Measurements from ENCODE around the gene SPTBN1.

Gene SPTBN1

DNA sequence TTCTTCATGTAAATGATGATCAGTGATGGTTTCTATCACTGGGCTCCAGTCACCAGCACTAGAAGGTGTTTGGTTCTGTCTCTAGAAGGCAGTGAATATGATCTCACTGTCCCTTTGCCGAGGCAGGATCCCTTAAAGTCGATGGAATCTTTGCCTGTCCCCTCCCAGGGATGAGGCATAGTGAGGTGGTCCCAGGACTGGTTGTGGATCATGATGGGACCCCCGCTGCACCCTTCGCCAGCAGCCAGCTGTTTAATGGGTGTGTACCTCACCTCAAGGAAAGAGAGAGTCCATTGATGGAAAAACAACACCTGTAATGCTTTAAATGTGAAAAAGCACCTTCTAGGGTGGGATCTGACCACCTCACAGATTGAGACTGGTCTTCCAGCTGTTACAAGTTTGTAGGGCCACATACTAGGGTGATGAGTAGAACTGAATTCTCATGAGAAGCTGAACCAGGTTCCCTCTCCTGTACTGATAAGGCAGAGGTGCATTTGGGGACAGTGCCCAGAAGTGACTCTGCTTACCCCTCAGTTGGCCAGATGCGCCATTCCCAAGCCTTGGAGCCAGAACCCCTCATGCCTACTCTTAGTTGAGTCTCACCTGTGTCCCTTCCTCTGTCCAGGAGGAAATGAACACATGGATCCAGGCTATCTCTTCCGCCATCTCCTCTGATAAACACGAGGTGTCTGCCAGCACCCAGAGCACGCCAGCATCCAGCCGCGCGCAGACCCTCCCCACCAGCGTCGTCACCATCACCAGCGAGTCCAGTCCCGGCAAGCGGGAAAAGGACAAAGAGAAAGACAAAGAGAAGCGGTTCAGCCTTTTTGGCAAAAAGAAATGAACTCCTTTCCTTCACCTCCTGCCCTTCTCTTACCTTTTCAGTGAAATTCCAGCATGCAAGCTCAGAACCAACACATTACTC, 211.9 kb downstream of the SPTBN1 start:
- no peak for TF ChIP-seq CTCF (IDR thresholded peaks at IDR 0.05; ENCODE audit: extremely low read depth, missing control alignments)
- DNase-seq (ENCODE audit: low spot score): no peak

- no peak for DNase-seq (ENCODE audit: low spot score)
- TF ChIP-seq CTCF (IDR thresholded peaks at IDR 0.05; ENCODE audit: extremely low read depth, missing control alignments): no peak
These were observed 212.6 kb downstream of the SPTBN1 start for GRCh38 chr2:54668711-54669110.

DNA sequence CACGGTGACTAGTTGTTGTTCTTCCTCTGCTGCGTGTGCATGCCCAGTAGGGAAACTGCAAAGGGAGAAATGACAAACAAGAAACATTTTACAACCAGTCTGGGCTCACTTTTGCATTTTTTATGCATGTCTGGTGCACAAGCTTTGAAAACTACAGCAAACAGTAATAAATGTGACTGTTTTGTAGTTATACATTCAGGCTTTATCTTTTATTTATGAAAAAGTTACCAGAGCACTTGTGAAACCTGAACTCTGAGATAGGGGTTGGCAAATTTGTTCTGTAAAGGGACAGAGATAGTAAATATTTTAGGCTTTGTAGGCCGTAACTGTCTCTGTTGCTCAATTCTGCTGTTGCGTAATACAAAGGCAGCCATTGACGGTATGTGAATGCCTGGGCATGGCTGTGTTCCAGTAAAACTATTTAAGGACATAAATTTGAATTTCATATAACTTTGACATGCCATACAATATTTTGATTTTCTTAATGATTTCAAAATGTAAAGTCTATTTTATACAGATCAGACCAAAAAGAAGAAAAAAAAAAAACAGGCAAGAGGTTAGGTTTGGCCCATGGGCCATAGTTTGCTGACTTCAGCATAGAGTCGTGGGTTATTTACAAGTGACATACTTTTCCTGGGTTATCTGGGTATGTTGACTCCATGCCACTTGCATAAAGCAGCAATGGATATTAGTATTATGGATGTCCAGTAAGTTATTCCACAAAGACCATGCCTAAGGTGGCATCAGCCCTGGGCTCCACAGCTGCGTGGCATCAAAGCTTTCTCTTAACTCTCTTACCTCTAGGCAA, 213.8 kb downstream of the SPTBN1 start:
- TF ChIP-seq CTCF (IDR thresholded peaks at IDR 0.05; ENCODE audit: extremely low read depth, missing control alignments): no peak
- no peak for DNase-seq (ENCODE audit: low spot score)

DNA sequence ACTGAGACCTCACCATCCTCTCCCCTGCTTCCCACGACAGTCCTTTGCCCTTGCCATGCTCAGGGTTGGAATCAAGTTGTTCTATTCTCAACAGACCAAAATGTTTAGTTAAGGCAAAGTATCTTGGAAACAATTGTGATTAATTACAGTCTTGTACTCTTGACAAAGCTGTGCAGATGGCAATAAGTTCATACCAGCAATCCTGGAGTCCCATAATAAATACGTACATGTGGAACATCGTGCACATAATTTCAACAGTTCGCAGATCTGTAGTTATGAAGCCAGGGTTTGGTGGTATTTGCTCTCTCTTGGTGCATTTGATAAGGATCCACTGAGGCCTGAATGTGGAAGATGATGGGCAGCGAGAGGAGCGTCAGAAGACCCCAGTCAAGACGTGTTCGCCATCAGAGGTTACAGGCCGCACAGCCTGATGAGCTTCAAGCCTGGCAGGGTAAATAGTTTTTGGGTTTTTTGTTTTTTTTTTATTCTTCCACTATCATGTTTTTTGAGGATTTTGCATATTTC, 214.4 kb downstream of the SPTBN1 start:
- TF ChIP-seq CTCF (IDR thresholded peaks at IDR 0.05; ENCODE audit: extremely low read depth, missing control alignments): no peak
- DNase-seq (ENCODE audit: low spot score): no peak

DNA sequence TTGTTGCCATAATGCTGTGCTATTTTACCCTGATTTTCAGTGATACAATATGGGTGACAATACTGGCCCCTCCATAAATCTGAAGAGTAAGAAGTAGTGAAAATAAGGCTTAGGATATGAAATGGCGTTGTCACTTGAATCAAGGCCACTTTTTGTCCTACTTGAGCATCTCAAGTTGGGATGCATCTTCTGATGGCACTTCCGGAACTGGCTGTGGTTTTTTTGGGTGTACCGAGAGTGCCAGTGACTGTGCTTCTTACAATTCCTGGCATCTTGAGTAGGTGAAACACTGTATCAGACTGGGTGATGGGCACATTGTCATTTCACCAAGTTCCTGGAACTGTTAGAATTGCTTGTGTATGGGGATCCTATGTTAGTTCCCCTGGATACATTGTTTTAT, 214.9 kb downstream of the SPTBN1 start:
- no peak for TF ChIP-seq CTCF (IDR thresholded peaks at IDR 0.05; ENCODE audit: extremely low read depth, missing control alignments)
- DNase-seq (ENCODE audit: low spot score): no peak

DNA sequence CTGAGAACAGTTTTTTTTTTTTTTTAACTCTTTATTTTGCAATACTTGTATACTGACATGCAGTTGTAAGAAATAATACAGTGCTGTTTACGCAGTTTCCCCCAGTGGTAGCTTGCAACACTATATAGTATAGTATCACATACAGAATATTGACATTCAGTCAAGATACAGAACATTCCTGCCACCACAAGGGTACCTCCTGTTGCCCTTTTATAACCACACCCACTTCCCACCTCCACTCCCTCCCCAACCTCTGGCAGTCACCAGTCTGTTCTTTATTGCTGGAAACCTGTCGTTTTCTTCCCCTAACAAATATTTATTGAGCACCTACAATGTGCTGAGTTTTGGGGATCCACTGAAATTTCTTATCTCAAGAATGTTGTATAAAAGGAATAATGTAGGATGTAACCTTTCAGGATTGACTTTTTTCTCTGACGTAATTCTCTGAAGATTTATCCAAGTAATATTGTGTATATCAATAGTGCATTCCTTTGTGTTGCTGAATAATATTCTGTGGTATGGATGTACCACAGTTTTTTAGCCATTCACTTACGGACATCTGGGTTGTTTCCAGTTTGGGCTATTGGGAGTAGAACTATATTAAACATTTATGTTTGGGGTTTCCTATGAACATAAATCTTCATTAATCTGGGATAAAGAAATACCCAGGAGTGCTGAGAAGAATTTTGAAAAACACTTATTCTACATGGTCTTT, 215.9 kb downstream of the SPTBN1 start:
- TF ChIP-seq CTCF (IDR thresholded peaks at IDR 0.05; ENCODE audit: extremely low read depth, missing control alignments): no peak
- no peak for DNase-seq (ENCODE audit: low spot score)

All from GM20000 (cell line).